HEK293 (cell line): ENCODE measurements around the gene DISC1.

Experiments used
- PBX3 ChIP-seq: sonication (generic); formaldehyde crosslinking; IDR thresholded peaks from 2 replicates; pipeline ENCODE4 v1.8.1; 2022; ENCODE audit warnings: mild to moderate bottlenecking, moderate library complexity, missing genetic modification reagents
- ZNF10 ChIP-seq: fragments of 450-650 bp; formaldehyde crosslinking; IDR thresholded peaks from 2 replicates; pipeline ENCODE4 v1.5.1; 2017; ENCODE audit warnings: missing biosample characterization, missing genetic modification characterization
- ZNF114 ChIP-seq: fragments of 450-650 bp; formaldehyde crosslinking; IDR thresholded peaks from 2 replicates; pipeline ENCODE4 v1.5.0; 2017; ENCODE audit warnings: missing biosample characterization, missing genetic modification characterization
- ZNF23 ChIP-seq: fragments of 450-650 bp; formaldehyde crosslinking; IDR thresholded peaks from 2 replicates; pipeline ENCODE4 v1.5.1; 2016; ENCODE audit warnings: missing biosample characterization, missing genetic modification characterization, borderline replicate concordance
- ZNF354C ChIP-seq: fragments of 450-650 bp; formaldehyde crosslinking; IDR thresholded peaks from 2 replicates; pipeline ENCODE4 v1.5.1; 2016; ENCODE audit warnings: missing biosample characterization, missing genetic modification characterization, low read depth, borderline replicate concordance
- ZNF362 ChIP-seq: fragments of 450-650 bp; formaldehyde crosslinking; IDR thresholded peaks from 2 replicates; pipeline ENCODE4 v1.5.1; 2016; ENCODE audit warnings: missing biosample characterization, missing genetic modification characterization
- ZSCAN30 ChIP-seq: fragments of 450-650 bp; IDR thresholded peaks from 2 replicates; pipeline ENCODE4 v1.5.1; 2018; ENCODE audit warnings: missing biosample characterization, mild to moderate bottlenecking, missing genetic modification characterization, moderate library complexity
- TF ChIP-seq, protein P1 (sequence below): fragments of 450-650 bp; formaldehyde crosslinking; IDR thresholded peaks from 2 replicates; pipeline ENCODE4 v1.5.1; 2016; ENCODE audit warnings: missing biosample characterization, missing genetic modification characterization
- TF ChIP-seq, protein P2 (sequence below): fragments of 450-650 bp; formaldehyde crosslinking; conservative IDR thresholded peaks from 2 replicates; pipeline ENCODE4 v1.5.1; 2016; ENCODE audit warnings: low read depth, missing biosample characterization, missing genetic modification characterization
- TF ChIP-seq, protein P3 (sequence below): fragments of 450-650 bp; formaldehyde crosslinking; IDR thresholded peaks from 2 replicates; pipeline ENCODE4 v1.5.1; 2016; ENCODE audit warnings: missing biosample characterization, missing genetic modification characterization

DNA sequence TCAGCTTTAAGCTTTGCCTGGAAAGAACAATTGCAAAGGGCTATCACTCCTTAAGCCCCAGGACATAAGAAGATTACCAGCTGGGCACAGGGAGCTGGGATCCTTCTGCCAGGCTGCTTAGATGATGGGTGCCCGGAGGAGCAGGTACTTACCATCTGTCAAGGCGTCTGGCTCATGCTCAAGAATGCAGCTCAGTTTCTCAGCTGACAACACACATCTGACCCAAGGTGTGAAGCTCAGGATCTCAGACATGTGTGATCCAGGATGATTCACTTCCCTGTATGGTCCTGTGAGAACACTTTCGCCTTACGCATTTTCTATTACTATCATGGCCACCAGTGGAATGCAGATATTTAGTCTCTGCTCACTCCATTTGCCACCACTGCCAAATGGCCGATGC, 14.7 kb upstream of the DISC1 start:
- TF ChIP-seq, protein P1, sequence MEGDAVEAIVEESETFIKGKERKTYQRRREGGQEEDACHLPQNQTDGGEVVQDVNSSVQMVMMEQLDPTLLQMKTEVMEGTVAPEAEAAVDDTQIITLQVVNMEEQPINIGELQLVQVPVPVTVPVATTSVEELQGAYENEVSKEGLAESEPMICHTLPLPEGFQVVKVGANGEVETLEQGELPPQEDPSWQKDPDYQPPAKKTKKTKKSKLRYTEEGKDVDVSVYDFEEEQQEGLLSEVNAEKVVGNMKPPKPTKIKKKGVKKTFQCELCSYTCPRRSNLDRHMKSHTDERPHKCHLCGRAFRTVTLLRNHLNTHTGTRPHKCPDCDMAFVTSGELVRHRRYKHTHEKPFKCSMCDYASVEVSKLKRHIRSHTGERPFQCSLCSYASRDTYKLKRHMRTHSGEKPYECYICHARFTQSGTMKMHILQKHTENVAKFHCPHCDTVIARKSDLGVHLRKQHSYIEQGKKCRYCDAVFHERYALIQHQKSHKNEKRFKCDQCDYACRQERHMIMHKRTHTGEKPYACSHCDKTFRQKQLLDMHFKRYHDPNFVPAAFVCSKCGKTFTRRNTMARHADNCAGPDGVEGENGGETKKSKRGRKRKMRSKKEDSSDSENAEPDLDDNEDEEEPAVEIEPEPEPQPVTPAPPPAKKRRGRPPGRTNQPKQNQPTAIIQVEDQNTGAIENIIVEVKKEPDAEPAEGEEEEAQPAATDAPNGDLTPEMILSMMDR (tag by site-specific recombination) = no peak
- TF ChIP-seq PBX3 = no peak
- TF ChIP-seq, protein P2, sequence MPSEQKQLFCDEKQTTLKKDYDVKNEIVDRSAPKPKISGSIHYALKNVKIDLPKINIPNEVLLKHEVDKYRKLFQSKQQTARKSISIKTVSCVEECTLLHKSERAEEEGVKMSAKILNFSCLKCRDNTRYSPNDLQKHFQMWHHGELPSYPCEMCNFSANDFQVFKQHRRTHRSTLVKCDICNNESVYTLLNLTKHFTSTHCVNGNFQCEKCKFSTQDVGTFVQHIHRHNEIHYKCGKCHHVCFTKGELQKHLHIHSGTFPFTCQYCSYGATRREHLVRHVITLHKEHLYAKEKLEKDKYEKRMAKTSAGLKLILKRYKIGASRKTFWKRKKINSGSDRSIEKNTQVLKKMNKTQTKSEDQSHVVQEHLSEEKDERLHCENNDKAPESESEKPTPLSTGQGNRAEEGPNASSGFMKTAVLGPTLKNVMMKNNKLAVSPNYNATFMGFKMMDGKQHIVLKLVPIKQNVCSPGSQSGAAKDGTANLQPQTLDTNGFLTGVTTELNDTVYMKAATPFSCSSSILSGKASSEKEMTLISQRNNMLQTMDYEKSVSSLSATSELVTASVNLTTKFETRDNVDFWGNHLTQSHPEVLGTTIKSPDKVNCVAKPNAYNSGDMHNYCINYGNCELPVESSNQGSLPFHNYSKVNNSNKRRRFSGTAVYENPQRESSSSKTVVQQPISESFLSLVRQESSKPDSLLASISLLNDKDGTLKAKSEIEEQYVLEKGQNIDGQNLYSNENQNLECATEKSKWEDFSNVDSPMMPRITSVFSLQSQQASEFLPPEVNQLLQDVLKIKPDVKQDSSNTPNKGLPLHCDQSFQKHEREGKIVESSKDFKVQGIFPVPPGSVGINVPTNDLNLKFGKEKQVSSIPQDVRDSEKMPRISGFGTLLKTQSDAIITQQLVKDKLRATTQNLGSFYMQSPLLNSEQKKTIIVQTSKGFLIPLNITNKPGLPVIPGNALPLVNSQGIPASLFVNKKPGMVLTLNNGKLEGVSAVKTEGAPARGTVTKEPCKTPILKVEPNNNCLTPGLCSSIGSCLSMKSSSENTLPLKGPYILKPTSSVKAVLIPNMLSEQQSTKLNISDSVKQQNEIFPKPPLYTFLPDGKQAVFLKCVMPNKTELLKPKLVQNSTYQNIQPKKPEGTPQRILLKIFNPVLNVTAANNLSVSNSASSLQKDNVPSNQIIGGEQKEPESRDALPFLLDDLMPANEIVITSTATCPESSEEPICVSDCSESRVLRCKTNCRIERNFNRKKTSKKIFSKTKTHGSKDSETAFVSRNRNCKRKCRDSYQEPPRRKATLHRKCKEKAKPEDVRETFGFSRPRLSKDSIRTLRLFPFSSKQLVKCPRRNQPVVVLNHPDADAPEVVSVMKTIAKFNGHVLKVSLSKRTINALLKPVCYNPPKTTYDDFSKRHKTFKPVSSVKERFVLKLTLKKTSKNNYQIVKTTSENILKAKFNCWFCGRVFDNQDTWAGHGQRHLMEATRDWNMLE (tag by site-specific recombination) = no peak
- TF ChIP-seq, protein P3, sequence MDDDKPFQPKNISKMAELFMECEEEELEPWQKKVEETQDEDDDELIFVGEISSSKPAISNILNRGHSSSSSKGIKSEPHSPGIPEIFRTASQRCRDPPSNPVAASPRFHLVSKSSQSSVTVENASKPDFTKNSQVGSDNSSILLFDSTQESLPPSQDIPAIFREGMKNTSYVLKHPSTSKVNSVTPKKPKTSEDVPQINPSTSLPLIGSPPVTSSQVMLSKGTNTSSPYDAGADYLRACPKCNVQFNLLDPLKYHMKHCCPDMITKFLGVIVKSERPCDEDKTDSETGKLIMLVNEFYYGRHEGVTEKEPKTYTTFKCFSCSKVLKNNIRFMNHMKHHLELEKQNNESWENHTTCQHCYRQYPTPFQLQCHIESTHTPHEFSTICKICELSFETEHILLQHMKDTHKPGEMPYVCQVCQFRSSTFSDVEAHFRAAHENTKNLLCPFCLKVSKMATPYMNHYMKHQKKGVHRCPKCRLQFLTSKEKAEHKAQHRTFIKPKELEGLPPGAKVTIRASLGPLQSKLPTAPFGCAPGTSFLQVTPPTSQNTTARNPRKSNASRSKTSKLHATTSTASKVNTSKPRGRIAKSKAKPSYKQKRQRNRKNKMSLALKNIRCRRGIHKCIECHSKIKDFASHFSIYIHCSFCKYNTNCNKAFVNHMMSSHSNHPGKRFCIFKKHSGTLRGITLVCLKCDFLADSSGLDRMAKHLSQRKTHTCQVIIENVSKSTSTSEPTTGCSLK (tag by site-specific recombination) = no peak
- TF ChIP-seq ZNF10 (tag by site-specific recombination) = no peak
- TF ChIP-seq ZNF354C = no peak
- no peak for TF ChIP-seq ZNF362
- TF ChIP-seq ZNF23 (tag by site-specific recombination) = no peak
- no peak for TF ChIP-seq ZSCAN30 (tag by site-specific recombination)
- no peak for TF ChIP-seq ZNF114 (tag by site-specific recombination)
